ENCODE data around the gene AP2B1. TPM values are rescaled to one million over a fixed set of nuclear protein-coding genes. Genes with fewer than 3 reads are reported as not detected.

Gene AP2B1
- total RNA-seq, 4 donors from 2014 or later: 35.6 to 217 (median 39.7) TPM

GRCh38 chr17:35683591-35683990 lies 96.5 kb downstream of the AP2B1 start:
- intact Hi-C loops (cut with DNase I; ENCODE audit: low total_unique reads): no loop called here
- H3K4me3 ChIP-seq (ENCODE audit: low read depth, poor library complexity, severe bottlenecking): no peak overlapping the region
- TF ChIP-seq, protein P1, sequence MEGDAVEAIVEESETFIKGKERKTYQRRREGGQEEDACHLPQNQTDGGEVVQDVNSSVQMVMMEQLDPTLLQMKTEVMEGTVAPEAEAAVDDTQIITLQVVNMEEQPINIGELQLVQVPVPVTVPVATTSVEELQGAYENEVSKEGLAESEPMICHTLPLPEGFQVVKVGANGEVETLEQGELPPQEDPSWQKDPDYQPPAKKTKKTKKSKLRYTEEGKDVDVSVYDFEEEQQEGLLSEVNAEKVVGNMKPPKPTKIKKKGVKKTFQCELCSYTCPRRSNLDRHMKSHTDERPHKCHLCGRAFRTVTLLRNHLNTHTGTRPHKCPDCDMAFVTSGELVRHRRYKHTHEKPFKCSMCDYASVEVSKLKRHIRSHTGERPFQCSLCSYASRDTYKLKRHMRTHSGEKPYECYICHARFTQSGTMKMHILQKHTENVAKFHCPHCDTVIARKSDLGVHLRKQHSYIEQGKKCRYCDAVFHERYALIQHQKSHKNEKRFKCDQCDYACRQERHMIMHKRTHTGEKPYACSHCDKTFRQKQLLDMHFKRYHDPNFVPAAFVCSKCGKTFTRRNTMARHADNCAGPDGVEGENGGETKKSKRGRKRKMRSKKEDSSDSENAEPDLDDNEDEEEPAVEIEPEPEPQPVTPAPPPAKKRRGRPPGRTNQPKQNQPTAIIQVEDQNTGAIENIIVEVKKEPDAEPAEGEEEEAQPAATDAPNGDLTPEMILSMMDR (IDR thresholded peaks at IDR 0.05): no peak
- no peak for TF ChIP-seq POLR2A (IDR thresholded peaks at IDR 0.05)
- WGBS, 2 donors: 81 to 82% methylated on average over 4 of the region's 4 CpGs
- DNase-seq (ENCODE audit: low spot score in 2 of 2): peak in 1 of 2 donors; percentile 15

GRCh38 chr17:35684055-35684802 lies 97.1 kb downstream of the AP2B1 start:
- TF ChIP-seq, protein P1 (IDR thresholded peaks at IDR 0.05): no peak
- no peak for TF ChIP-seq POLR2A (IDR thresholded peaks at IDR 0.05)
- no peak overlapping the region for H3K4me3 ChIP-seq (ENCODE audit: low read depth, poor library complexity, severe bottlenecking)
- intact Hi-C loops (cut with DNase I; ENCODE audit: low total_unique reads): no loop called here
- WGBS, 2 donors: 73 to 77% methylated on average over 2 of the region's 2 CpGs
- no peak for DNase-seq (ENCODE audit: low spot score in 2 of 2)

DNA sequence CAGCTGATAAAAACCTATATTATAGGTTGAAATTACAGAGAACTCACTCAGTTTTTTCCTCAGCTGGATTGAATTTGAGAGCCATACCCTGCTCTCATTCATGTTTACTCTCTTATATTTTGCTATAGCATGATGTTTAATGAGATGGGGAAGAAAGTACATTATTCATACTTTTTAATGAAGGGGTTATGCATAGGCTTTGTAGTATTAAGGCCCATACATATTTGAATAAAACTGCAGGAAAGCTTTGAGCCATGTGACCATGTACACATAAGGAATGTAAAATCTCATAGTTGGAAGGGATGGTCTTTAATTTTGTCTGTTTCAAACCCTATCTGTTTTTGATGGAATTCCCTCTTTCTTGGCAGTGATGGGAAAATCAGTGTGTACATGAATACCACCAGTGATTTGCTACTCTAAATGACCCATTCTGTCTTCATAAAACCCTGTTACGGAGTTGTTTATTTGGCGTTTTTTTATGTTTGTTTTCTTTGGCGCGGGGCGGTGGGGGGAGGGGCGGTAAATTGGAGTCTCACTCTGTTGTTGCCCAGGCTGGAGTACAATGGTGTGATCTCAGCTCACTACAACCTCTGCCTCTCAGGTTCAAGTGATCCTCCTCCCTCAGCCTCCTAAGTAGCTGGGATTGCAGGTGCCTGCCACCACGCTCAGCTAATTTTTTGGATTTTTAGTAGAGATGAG lies 105.5 kb downstream of the AP2B1 start:
- no peak overlapping the region for H3K4me3 ChIP-seq (ENCODE audit: low read depth, poor library complexity, severe bottlenecking)
- intact Hi-C loops (cut with DNase I; ENCODE audit: low total_unique reads): no loop called here
- no peak for TF ChIP-seq POLR2A (IDR thresholded peaks at IDR 0.05)
- TF ChIP-seq, protein P1 (IDR thresholded peaks at IDR 0.05): no peak
- no peak for DNase-seq (ENCODE audit: low spot score in 2 of 2)
- 88 to 91% methylated on average over 7 of the region's 7 CpGs for WGBS, 2 donors

GRCh38 chr17:35693662-35694061 lies 106.5 kb downstream of the AP2B1 start:
- intact Hi-C loops (cut with DNase I; ENCODE audit: low total_unique reads): no loop called here
- TF ChIP-seq, protein P1 (IDR thresholded peaks at IDR 0.05): no peak
- TF ChIP-seq POLR2A (IDR thresholded peaks at IDR 0.05): no peak

DNA sequence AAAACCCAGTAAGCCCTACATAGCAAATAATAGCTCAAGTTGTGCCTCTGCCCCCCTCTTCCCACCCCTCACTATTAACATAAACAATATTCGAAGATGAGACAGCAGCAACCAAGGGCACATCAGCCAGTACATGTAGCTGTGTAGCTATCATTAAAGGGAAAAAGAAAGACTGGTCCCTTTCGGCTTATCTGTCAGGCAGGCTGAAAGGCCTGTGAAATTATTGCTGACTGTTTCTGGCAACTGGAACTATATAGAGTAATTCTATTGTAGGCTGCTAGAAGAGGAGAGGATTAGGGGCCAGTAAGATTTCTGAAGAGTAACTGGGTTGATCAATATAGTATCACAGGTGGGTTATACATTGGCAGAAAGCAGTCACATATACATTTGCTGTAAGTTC lies 107.8 kb downstream of the AP2B1 start:
- DNase-seq (ENCODE audit: low spot score in 2 of 2): no peak
- H3K4me3 ChIP-seq (ENCODE audit: low read depth, poor library complexity, severe bottlenecking): no peak overlapping the region
- intact Hi-C loops (cut with DNase I; ENCODE audit: low total_unique reads): no loop called here
- TF ChIP-seq, protein P1 (IDR thresholded peaks at IDR 0.05): no peak
- TF ChIP-seq POLR2A (IDR thresholded peaks at IDR 0.05): no peak
- WGBS, 2 donors: 87 to 94% methylated on average over 2 of the region's 2 CpGs

More at GRCh38 chr17:35693662-35694061, 106.5 kb downstream of the AP2B1 start:
- WGBS, 2 donors: 96 to 97% methylated on average over 3 of the region's 3 CpGs
- no peak overlapping the region for H3K4me3 ChIP-seq (ENCODE audit: low read depth, poor library complexity, severe bottlenecking)
- DNase-seq (ENCODE audit: low spot score in 2 of 2): no peak

Measured in lower leg skin (tissue), 4 donors.